Mucosa of stomach (tissue), 1 donor: ENCODE results near the gene IKZF1.

ENCODE experiments used
- H3K27me3 ChIP-seq: one replicate; pipeline ENCODE4 v1.7.0; 2013; ENCODE audit warnings: mild to moderate bottlenecking, low read length; ENCODE audit not compliant: control insufficient read depth, insufficient read depth
- H3K36me3 ChIP-seq: one replicate; pipeline ENCODE4 v1.7.0; 2013; ENCODE audit warnings: low read length; ENCODE audit not compliant: control insufficient read depth, insufficient read depth
- H3K4me1 ChIP-seq: one replicate; pipeline ENCODE4 v1.7.0; 2013; ENCODE audit warnings: mild to moderate bottlenecking, low read length; ENCODE audit not compliant: control insufficient read depth, insufficient read depth
- H3K4me3 ChIP-seq: one replicate; pipeline ENCODE4 v1.7.0; 2013; ENCODE audit warnings: low read length
- H3K9ac ChIP-seq: one replicate; pipeline ENCODE4 v1.7.0; 2013; ENCODE audit warnings: mild to moderate bottlenecking, low read length, moderate library complexity
- H3K9me3 ChIP-seq: one replicate; pipeline ENCODE4 v1.7.0; 2013; ENCODE audit warnings: mild to moderate bottlenecking, low read length, moderate library complexity; ENCODE audit not compliant: control insufficient read depth
- donor health status: Pancreatic carcinoma.

Gene IKZF1

DNA sequence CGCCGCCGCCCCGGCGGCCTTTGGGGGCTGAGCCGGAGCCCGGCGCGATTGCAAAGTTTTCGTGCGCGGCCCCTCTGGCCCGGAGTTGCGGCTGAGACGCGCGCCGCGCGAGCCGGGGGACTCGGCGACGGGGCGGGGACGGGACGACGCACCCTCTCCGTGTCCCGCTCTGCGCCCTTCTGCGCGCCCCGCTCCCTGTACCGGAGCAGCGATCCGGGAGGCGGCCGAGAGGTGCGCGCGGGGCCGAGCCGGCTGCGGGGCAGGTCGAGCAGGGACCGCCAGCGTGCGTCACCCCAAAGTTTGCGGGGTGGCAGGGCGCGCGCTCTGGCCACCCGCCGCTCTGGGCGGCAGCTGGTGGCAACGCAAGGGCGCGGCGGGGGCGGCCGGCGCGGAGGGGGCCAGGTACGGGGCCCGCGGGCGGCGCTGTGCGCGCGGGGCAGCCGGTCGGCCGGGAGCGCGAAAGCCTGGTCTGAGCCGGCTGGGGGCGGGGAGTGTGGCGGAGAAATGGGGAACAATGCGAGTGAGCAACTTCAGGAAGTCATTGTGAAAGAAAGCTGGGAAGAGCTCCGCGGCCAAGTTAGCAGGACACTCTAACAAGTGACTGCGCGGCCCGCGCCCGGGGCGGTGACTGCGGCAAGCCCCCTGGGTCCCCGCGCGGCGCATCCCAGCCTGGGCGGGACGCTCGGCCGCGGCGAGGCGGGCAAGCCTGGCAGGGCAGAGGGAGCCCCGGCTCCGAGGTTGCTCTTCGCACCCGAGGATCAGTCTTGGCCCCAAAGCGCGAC, at the start of gene IKZF1:
TSS of gene IKZF1 (plus strand) at position 588 of the 782 bp plus-strand sequence. CDS start 14,346 bp downstream, outside the sequence.
- no peaks in the 10 kb centered on the region for H3K4me1 ChIP-seq
- H3K27me3 ChIP-seq: peaks cover 41% of the 10 kb centered on the region
- H3K36me3 ChIP-seq: no peaks in the 10 kb centered on the region
- H3K9me3 ChIP-seq: no peaks in the 10 kb centered on the region
- H3K9ac ChIP-seq: no peak within 1 kb of the TSS
- no peak within 1 kb of the TSS for H3K4me3 ChIP-seq

DNA sequence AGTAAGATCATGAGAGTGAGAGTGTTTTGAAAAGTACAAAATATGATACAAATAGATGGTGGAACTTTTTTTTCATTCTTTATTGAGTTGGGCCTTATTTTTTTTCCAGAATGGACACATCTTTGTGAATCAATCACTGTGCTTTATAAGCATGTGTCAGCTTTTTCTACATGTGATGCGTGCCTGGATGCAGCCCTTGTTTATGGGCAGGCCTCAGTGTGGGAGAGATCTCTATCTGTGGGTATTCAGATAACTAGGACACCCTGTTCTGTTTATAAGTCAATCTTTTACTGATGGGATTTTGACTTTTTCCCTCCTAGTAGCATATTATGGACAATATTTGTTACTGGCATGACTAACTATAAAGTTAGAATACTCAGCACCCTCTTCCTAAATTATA, 42.9 kb upstream of the IKZF1 start:
- H3K9ac ChIP-seq: no peak overlapping the region
- H3K27me3 ChIP-seq: no peaks in the 10 kb centered on the region
- H3K36me3 ChIP-seq: no peaks in the 10 kb centered on the region
- no peak overlapping the region for H3K4me3 ChIP-seq
- no peaks in the 10 kb centered on the region for H3K9me3 ChIP-seq
- H3K4me1 ChIP-seq: no peaks in the 10 kb centered on the region

DNA sequence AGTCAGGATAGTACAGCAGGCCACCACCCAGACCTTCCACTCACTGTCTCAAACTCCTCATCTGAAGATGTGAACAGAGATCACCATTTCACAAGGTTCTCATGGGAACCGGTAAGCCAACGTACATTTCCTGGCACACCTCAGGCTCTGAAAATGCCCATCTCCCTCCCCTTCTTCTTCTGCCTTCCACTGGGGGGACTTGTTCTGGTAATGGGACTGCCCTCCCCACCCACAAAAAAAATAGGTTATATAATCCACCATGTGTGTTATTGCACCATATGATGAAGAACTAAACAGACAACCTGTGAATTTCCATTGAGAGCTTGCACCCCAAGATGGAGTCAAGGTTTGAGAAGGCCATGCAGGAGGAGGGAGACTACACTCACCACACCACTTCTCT, 42.1 kb upstream of the IKZF1 start:
- H3K4me1 ChIP-seq: no peaks in the 10 kb centered on the region
- no peak overlapping the region for H3K9ac ChIP-seq
- H3K4me3 ChIP-seq: no peak overlapping the region
- H3K9me3 ChIP-seq: no peaks in the 10 kb centered on the region
- no peaks in the 10 kb centered on the region for H3K36me3 ChIP-seq
- no peaks in the 10 kb centered on the region for H3K27me3 ChIP-seq

DNA sequence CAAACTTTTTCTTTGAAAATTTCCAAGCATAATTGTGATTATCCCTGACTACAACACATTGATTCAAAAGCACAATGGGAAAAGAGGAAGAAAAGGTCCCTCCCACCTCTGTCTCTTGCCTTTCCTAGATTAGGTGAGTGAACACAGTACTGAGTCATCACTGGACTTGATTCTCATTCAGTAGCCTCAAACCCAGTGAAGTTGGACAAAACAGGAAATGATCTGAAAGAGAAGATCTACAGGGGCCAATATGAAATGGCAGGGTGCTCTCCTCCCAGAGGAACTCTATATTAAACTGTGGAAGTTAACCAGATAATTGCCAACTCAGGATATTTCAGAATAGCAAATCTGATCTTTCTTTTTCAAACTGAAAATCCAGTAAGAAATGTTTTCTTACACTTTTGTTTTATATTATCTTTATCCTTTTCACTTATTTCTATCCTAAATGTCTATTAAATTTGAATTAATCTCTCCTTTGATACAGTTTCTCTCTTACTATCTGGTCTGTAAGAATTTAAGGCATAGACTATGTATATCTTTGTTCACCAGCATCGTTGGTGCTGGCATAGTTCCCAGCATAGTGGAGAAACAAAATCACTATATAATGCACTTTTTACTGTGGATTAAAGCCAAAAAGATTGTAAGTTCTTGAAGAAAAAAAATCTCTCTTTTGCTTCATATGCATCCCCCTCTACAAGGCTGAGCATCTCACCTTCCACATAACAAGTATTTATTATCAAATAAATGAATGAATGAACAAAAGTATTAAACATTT, 41.4 kb upstream of the IKZF1 start:
- Histone ChIP-seq H3K4me1 (no peaks in the 10 kb centered on the region), H3K9me3 (no peaks in the 10 kb centered on the region), H3K4me3 (no peak overlapping the region), H3K9ac (no peak overlapping the region), H3K36me3 (no peaks in the 10 kb centered on the region), H3K27me3 (no peaks in the 10 kb centered on the region)

DNA sequence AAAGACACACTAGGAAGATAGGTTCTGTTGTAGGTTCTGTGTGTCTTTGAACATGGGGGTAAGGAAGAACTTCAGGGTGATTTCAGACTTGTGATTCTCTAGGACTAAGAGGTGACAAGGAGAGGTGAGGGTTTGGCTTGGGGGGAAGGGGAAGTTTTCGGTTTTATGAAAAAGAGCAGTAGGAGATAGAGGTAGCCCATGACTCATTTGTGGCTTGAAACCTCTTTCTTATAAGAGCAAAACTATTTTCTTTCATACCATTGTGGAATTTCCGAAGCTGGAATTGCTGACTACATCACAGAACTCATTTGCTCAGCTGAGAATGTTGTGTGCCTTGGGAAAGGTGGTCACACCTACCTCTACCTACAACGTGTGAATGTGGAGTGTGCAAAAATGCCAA, 39.6 kb upstream of the IKZF1 start:
- Histone ChIP-seq H3K27me3 (no peaks in the 10 kb centered on the region), H3K4me1 (no peaks in the 10 kb centered on the region), H3K4me3 (no peak overlapping the region), H3K9me3 (no peaks in the 10 kb centered on the region), H3K9ac (no peak overlapping the region), H3K36me3 (no peaks in the 10 kb centered on the region)

DNA sequence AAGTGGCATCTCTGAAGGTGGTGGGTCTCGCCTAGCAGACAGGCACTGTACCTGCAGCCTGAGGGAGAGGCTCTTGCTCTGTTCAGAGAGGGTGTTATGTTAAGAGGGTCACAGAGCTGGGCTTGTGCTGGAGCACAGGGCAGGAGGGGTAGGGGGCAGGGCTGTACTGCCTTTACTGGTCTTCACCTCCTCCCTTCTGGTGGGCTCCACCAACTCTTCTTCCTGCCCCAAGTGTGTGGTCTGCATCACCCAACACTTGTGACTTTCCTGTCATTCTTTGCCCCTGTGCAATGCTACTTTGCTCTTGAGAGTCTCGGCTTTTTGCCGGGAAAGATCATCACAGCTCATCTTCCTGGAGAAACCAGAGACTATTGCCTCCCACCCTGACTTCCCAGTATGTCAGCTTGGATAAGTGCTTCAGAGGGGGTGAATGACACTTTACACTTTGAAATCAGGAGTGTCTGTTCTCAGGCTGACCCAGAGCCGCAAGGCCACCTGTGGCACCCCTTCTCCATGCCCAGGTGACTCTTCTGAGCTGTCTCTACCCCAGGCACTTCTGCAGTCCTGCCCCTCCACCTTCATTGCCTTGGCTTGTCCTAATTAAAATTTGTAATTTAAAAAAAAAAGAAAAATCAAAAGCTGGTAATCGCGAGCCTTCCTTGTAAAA, 38.4 kb upstream of the IKZF1 start:
- Histone ChIP-seq H3K9ac (no peak overlapping the region), H3K4me3 (no peak overlapping the region), H3K4me1 (no peaks in the 10 kb centered on the region), H3K9me3 (no peaks in the 10 kb centered on the region), H3K36me3 (no peaks in the 10 kb centered on the region), H3K27me3 (no peaks in the 10 kb centered on the region)

DNA sequence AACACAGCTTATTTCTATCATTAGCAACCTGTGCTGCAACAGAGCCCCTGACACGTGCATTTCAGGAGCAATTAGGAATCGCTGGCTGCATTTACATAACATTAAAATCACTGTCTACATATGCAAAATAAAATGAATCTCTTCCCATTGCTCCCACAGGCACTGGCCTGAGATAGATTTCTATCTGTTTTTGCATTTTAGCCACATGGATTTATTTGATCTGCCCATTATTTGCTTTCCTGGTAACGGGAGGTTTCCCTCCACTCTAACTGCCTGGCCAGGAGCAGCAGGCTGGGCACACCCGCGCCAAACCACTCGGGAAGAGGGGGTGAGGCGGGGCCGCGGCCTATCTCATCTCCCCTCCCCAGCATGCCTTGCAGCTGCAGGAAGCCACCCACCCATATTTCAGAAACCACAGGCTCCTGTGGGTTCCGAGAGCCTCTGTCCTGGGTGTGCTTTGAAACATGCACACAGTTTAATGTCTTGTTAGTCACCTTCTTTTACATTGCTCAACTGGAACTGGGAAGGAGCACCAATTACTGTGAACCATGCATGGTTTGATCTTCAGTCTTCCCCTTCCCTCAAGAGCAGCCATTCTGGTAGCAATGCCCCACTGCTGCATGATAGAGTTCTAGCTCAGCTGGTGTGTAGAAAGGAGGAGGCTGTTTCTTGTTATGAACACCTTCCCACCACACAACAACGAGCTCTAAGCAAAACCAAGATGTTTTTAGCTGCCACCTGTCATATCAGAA, 37.7 kb upstream of the IKZF1 start:
- Histone ChIP-seq H3K9ac (no peak overlapping the region), H3K4me1 (no peaks in the 10 kb centered on the region), H3K9me3 (no peaks in the 10 kb centered on the region), H3K4me3 (no peak overlapping the region), H3K27me3 (no peaks in the 10 kb centered on the region), H3K36me3 (no peaks in the 10 kb centered on the region)

DNA sequence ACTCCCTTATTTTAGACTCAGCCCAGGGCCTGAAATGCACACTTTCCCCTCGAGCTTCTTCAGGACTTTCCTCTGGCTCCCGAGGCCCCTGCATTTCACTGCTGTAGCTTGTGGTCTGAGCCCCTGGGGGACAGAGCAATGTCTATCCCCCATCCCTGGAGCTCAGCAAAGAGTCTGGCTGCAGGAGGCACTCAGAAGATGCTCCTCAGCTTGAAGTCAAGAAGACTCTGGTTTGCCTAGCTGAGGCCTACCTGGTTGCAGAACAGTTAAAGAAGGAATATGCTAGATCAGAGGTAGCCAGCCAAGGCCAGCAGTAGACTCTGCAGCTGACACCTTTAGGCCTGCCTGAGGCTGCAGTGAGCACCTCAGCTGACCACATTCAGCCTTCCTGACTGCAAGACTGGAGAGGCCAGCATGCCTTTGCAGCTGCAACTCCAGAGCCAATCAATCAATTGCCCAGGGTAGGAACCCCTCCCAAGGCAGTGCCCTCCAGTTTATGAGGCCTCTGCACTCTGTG, 36.9 kb upstream of the IKZF1 start:
- Histone ChIP-seq H3K4me1 (no peaks in the 10 kb centered on the region), H3K4me3 (no peak overlapping the region)

DNA sequence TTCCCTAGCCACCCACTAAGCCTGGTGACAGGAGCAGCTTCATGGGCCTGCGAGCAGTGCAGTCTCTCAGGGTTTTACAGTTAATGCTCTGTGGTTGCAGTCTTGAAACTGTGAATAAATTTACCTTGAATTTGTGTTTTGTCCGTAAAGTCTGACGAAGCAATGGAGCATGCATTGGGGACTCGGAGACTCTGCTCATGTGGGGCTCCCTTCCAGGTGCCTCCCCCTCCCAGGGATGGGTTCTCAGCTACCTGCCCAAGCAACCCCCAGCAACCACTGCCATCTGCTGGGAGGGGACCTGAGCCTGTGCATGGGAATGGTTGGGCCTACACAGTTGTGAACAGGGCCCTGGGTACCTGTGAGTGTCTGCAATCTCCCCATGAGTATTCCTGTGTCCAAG, 36.3 kb upstream of the IKZF1 start:
- Histone ChIP-seq H3K4me3 (no peak overlapping the region), H3K9me3 (no peaks in the 10 kb centered on the region), H3K36me3 (no peaks in the 10 kb centered on the region), H3K9ac (no peak overlapping the region), H3K27me3 (no peaks in the 10 kb centered on the region), H3K4me1 (no peaks in the 10 kb centered on the region)

More for the DNA sequence above, 36.9 kb upstream of the IKZF1 start:
- H3K9ac ChIP-seq: no peak overlapping the region
- no peaks in the 10 kb centered on the region for H3K36me3 ChIP-seq
- H3K9me3 ChIP-seq: no peaks in the 10 kb centered on the region
- H3K27me3 ChIP-seq: no peaks in the 10 kb centered on the region

DNA sequence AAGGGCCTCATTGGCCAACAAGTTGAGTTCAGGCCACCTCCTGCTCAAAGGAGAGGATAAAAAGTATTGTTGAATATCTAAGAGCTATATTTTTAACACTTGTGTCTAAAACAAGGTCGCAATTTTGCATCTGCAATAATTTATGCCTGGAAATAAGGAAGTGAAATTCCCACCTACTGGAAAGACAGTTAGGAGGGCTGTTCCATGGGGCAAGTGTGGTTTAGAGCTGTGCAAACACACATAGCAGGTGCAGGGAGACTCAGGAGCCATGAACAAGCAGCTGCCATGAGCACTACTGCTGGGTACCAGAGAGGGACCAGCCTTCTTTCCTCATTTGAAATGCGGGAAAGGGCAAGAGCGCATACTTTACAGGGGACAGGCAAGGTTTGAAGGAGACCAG, 35.5 kb upstream of the IKZF1 start:
- Histone ChIP-seq H3K4me3 (no peak overlapping the region), H3K9ac (no peak overlapping the region), H3K36me3 (no peaks in the 10 kb centered on the region), H3K4me1 (no peaks in the 10 kb centered on the region), H3K9me3 (no peaks in the 10 kb centered on the region), H3K27me3 (no peaks in the 10 kb centered on the region)

DNA sequence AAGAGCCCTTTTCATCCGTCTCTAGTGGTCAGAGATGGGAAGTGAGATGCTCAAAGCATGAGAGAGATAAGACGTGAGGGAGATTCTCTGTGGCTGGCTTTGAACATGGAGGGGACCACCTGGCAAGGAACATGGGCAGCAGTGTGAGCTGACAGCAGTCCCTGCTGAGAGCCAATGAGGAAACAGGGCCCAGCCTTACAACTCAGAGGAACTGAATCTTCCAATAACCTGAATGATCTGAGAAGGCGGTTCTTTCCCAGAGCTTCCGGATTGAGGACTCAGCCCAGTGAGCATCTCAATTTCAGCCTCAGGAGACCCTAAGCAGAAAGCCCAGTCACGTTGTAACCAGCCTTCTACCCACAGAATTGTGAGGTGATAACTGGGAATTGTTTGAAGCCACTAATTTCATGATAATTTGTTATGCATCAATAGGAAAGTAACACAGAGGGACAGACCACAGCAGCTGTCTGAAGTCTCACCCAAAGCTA, 33.9 kb upstream of the IKZF1 start:
- H3K9me3 ChIP-seq: no peaks in the 10 kb centered on the region
- H3K4me3 ChIP-seq: no peak overlapping the region
- H3K36me3 ChIP-seq: no peaks in the 10 kb centered on the region
- H3K27me3 ChIP-seq: no peaks in the 10 kb centered on the region
- no peaks in the 10 kb centered on the region for H3K4me1 ChIP-seq
- H3K9ac ChIP-seq: no peak overlapping the region
